Measurements from ENCODE around the gene SEC24A.
A peak's percentile ranks its signal among the peaks of the same experiment; 100 is the strongest.
"Not testable (repeated sequence)": the region's sequence is repeated elsewhere in the genome, so short reads cannot be mapped to it uniquely, and the experiment has no call there.

SEC24A gene

DNA sequence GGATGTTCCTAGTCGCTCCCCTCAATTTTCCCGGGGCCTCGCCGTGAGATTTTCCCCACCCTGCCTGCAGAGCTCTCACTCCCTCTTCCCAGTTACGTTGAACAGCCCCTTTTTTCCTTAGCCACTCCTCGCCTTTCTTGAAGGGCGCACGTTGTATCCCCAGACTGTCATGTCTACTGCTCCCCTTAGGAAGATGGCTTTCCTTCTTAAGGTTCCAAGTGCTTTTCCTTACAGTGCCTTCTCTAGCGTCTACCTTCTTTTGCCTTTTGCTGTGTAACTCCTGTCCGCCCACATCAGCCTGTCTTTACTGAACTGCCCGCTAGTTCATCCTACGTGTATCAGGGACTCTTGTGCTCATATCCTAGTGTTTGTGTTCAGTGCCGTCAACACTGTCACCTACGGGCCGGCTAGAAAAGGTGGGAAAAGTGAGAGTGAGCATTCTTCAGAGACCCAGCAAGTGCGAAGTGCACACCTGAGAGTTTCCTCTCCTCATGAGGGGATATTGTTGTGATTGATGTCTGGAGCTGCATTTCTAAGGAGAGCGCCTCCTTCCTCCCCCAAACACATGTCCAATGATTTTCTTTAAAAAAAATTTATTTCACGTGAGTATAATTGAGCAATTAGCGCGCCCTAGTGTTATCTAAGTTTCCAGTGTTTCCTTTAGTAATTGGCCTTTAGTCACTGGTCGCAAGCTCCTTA, 90.5 kb downstream of the SEC24A start:
- DNase-seq (ENCODE audit: extremely low read depth in 1 of 2, low read depth in 1 of 2), result peak in 1 of 2 donors; percentile 8

DNA sequence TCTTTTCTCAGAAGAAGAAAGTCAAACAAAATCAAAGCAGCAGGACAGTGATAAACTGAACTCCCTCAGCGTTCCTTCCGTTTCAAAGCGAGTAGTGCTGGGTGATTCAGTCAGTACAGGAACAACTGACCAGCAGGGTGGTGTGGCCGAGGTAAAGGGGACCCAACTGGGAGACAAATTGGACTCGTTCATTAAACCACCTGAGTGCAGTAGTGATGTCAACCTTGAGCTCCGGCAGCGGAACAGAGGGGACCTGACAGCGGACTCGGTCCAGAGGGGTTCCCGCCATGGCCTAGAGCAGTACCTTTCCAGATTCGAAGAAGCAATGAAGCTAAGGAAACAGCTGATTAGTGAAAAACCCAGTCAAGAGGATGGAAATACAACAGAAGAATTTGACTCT, 92.5 kb downstream of the SEC24A start:
- no peak for DNase-seq (ENCODE audit: extremely low read depth in 1 of 2, low read depth in 1 of 2)

DNA sequence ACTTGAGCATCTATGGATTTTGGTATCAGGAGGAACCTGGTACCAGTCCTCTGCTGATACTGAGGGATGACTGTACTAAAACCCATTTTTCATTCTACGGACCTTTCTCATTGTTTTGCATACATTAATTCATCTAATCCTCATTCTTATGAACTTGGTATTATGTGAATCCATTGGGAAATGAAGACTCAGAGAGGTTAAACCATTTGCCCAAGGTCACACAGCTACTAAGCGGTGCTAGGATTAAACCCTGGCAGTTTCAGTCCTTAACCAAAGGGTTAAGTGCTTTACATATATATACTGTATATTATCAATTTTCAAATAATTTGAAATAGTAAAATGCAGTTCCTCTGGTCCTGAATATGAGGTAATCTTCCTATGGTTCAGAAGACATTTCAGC, 93.5 kb downstream of the SEC24A start:
- DNase-seq (ENCODE audit: extremely low read depth in 1 of 2, low read depth in 1 of 2), result no peak

DNA sequence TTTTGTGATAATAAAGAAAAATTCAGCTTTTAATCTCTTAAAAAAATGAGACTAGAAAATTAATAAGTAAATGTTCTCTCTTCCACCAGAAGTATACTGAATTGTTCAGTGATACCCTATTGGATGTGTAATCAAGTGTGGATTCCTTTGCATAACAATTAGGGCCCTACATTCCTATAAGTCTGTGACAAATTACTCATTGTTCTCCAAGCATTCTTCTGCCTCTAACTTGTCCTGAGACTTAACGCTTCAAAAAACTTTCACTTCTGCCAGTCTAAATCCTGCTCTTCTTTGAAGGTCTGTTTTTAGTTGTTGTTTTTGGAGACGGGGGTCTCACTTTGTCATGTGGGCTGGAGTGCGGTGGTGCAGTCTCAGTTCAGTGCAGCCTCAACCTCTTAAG, 100.8 kb downstream of the SEC24A start:
- DNase-seq (ENCODE audit: extremely low read depth in 1 of 2, low read depth in 1 of 2), result no peak

DNA sequence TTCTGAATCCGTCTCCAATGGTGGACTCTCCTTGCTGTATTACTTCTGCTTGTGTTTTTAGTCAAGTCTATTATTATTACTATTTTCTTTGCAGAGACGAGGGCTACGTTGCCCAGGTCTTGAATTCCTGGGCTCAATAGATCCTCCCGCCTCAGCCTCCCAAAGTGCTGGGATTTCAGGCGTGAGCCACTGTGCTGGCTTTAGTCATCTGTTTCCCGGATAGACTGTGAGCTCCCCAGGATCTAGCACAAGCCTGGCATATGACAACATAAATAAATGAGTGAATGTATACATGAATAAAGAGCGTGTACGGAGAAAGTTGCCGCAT, 109.6 kb downstream of the SEC24A start:
- DNase-seq (ENCODE audit: extremely low read depth in 1 of 2, low read depth in 1 of 2), result no peak

DNA sequence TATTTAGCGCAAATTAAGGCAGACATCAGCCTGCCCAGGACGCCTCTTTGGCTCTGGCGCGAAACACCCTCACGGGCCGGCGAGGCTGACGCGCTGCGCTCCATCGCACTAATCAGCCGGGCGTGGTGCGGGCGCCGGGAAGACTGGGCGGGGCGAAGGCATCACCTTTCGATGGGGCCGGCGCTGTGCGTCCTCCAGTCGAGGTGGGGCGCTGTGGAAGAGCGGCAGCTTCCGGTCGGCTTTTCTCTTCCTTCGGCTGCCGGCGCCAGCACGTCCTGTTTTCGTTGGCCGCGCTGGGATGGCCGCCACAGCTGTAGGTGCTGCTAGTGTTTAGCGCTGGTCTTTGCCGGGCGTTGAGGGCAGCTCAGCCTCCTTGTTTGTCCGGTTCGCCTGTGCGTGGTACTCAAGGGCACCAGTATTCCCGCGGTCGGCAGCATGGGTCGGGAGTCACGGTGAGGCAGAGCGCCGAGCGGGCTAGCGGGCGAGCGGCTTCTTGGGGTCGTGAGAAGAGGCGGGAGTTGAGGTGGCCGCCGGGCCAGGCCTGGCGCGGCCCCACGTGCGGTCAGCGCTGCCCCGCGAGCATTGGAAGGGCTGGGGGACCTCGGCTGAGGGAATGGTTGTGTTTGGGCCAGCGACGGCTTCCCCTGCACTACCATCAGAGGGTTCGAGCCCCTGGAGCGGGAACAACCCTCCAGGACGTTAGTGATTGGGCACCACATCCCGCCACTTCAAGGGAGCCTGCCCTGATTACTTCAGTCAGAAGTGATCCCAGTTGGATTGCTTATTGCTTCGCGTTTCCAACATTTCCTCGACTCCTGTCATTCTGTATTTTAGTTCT, 110.1 kb downstream of the SEC24A start, which contains the start of gene DDX46:
Gene DDX46, plus strand, starts transcription at position 276 of the 838 bp plus-strand sequence. Its CDS starts 160 bp downstream, at position 436.
- DNase-seq (ENCODE audit: extremely low read depth in 1 of 2, low read depth in 1 of 2), result peak; percentile 85 to 91

DNA sequence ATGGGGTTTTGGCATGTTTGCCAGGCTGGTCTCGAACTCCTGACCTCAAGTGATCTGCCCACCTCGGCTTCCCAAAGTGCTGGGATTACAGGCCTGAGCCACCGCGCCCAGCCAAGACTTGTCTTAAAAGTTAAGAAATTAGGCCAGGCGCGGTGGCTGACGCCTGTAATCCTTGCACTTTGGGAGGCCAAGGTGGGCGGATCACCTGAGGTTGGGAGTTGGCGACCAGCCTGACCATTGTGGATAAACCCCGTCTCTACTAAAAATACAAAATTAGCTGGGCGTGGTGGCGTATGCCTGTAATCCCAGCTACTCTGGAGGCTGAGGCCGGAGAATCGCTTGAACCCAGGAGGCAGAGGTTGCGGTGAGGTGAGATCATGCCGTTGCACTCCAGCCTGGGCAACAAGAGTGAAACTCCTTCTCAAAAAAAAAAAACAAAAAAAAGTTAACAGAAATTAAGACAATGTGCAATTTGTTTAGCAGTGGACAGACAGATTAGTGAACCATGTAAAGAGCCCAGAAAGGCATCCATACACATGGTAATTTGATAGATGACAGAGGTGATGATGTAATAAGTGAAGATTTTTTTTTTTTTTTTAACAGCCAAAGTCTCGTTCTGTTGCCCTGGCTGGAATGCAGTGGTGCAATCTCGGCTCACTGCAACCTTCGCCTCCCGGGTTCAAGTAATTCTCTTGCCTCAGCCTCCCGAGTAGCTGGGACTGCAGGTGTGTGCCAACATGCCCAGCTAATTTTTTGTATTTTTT, 119.1 kb downstream of the SEC24A start:
- DNase-seq (ENCODE audit: extremely low read depth in 1 of 2, low read depth in 1 of 2), result not testable (repeated sequence)

DNA sequence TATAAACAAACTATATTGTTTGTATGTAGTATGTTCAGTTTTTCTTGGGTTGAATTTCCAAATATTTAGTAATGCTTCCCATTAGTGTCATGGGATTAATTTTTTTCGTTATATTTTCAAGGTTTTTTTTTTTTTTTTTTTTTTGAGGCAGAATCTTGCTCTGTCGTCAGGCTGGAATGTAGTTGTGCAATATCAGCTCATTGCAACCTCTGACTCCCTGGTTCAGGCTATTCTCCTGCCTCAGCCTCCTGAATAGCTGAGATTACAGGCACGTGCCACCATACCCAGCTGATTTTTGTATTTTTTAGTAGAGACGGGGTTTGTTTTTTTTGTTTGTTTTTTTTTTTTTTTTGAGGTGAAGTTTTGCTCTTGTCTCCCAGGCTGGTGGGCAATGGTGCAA, 120.6 kb downstream of the SEC24A start:
- no peak for DNase-seq (ENCODE audit: extremely low read depth in 1 of 2, low read depth in 1 of 2)

DNA sequence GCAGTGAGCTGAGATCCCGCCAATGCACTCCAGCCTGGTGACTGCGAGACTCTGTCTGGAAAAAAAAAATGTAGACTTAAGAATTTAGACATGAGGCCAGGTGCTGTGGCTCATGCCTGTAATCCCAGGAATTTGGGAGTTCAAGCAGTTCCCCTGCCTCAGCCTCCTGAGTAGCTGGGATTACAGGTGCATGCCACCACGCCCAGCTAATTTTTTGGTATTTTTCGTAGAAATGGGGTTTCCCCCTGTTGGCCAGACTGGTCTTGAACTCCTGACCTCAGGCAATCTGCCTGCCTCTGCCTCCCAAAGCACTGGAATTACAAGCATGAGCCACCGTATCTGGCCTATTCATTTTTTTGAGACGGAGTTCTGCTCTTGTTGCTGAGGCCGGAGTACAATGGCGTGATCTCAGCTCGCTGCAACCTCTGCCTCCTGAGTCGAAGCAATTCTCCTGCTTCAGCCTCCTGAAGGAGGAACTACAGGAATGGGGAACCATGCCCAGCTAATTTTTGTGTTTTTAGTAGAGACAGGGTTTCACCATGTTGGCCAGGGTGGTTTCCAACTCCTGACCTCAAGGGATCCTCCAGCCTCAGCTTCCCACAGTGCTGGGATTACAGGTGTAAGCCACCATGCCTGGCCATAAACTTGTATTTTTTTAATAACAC, 124.0 kb downstream of the SEC24A start:
- no peak for DNase-seq (ENCODE audit: extremely low read depth in 1 of 2, low read depth in 1 of 2)

DNA sequence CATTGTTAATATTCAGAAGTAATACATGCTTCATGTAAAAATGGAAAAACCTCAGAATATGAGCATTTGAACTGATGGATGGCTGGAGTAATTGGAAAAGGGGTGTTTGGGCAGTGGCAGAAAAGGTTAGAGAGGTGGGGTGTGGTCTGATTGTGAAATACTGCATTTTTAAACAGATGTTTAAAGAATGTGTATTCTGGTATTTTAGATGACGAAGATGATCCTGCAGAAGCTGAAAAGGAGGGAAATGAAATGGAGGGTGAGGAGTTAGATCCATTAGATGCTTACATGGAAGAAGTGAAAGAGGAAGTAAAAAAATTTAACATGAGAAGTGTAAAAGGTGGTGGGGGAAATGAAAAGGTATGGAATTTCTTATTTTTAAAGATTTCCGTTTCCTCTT, 128.8 kb downstream of the SEC24A start:
- no peak for DNase-seq (ENCODE audit: extremely low read depth in 1 of 2, low read depth in 1 of 2)

Measured in stimulated activated CD8-positive, alpha-beta memory T cell treated with anti-CD3 and anti-CD28 coated beads, Interleukin-7, amount 100 ng/mL, for 48 hours (primary cell).